Left ventricle myocardium superior (tissue), 1 donor: ENCODE results near the gene GON7. TPM values are rescaled to one million over a fixed set of nuclear protein-coding genes. Genes with fewer than 3 reads are reported as not detected.
"Not testable (repeated sequence)": the region's sequence is repeated elsewhere in the genome, so short reads cannot be mapped to it uniquely, and the experiment has no call there.

Experiments
- ATAC-seq: fragments of 200-7000 bp; cut with Tn5 transposase; one replicate; pipeline ENCODE4 v1.9.1; 2020; ENCODE audit warnings: mild to moderate bottlenecking, moderate library complexity
- DNase-seq: peaks from one replicate; pipeline ENCODE4 v3.0.0-alpha.2; 2020
- intact Hi-C: fragments of 100-400 bp; cut with micrococcal nuclease; formaldehyde crosslinking; loops from one replicate; pipeline ENCODE4 v1.11.0; 2022
- total RNA-seq: library from RNA; stranded (reverse); fragmentation: NEBNext Ultra II Directional; extraction: Animal tissue kit (Norgen Biotek cat#: 25700); gene quantifications from one replicate; pipeline ENCODE4 v1.2.1, GENCODE V29; 2021
- donor health status: DM: no; HTN: yes; CAD: no; lungs with severe emphysema.

Gene GON7
- total RNA-seq, 1 donor from 2014 or later: 16.2 TPM

GRCh38 chr14:93207468-93208308, 823 bp upstream of the GON7 start:
- DNase-seq (peak; percentile 70), ATAC-seq (peak; percentile 80)
- intact Hi-C loops: no loop called here

GRCh38 chr14:93201155-93201704, 5.6 kb downstream of the GON7 start:
- ATAC-seq (no peak), DNase-seq (no peak)
- intact Hi-C loops: no loop called here

DNA sequence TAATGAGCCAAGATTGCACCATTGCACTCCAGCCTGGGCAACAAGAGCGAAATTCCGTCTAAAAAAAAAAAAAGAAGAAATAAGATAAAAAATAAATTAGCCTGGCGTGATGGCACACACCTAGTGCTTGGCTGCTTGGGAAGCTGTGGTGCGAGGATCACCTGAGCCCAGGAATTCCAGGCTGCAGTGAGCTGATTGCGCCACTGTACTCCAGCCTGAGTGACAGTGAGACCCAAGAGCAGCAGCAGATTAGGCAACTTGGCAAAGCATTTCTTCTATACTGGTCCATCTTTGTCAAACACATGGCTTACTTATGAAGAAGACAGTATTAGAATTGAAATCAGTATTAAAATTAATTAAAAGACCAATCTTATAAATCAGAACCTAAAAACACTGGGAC, 6.3 kb downstream of the GON7 start:
- ATAC-seq (peak; percentile 34), DNase-seq (no peak)
- intact Hi-C loops: no loop called here

- intact Hi-C loops: no loop called here
- no peak for ATAC-seq
Measured at GRCh38 chr14:93199031-93199430, 7.8 kb downstream of the GON7 start.

GRCh38 chr14:93195316-93195999, 11.4 kb downstream of the GON7 start:
- ATAC-seq (peak; percentile 72), DNase-seq (no peak)
- intact Hi-C loops: no loop called here

More at GRCh38 chr14:93199031-93199430, 7.8 kb downstream of the GON7 start:
- no peak for DNase-seq

GRCh38 chr14:93186956-93187355, 19.9 kb downstream of the GON7 start:
- no peak for ATAC-seq
- intact Hi-C loops: no loop called here
- DNase-seq: no peak

- DNase-seq (no peak), ATAC-seq (no peak)
- intact Hi-C loops: no loop called here
Measured at GRCh38 chr14:93186466-93186865, 20.4 kb downstream of the GON7 start.

- intact Hi-C loops: no loop called here
- ATAC-seq (no peak), DNase-seq (no peak)
Measured at GRCh38 chr14:93185349-93185720, 21.5 kb downstream of the GON7 start.

DNA sequence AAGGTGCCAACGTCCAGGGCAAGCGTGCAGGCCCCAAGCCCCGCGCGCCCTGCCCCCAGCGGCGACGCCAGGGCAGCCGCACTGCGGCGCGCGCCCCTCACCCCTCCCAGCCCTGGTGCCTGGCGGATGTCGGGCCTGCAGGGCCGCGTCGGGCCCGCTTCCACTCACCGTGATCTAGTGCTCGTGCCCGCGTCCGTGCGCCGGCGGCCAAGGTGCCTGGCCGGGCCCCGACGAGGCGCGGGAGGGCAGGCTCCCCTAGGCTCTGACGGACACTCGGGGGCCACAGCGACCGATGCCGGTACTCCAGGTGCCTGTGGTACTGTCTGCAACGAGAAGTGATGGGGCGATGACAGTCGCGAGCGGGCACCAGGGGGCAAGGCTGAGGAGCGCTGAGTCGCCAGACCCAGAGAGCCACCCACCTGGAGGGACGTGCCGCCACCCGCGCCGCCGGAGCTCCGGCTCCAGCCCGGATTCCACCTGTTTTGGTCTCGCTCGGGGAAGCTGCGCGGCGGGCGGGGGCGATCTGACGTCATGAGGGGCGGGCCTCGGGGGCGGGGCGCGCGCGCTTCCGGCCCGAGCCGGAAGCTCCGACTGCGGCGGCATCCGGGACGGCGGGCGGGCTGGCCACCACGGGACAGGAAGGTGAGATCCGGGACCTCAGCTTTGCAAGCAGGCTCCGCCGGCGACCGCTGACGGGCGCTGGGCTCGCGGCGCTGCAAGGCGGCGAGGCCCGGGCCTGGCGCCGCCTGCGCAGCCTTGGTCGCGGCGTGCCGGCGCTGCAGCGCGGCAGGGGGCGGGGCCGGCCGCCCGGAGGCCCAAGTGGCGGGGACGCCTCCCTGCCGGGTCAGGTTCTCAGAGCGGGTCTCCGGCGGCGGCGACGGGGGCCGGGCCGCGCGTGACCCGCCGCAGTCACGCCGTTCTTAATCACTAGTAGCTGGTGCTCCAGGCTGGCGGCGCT, 22.2 kb downstream of the GON7 start, which contains the start of the genes LYSET and MOAP1:
TSS of gene LYSET (plus strand) at position 927 of the 958 bp plus-strand sequence. CDS start 89 bp downstream, outside the sequence.
TSS of gene MOAP1 (minus strand) at position 507 of the 958 bp plus-strand sequence. CDS start 655 bp downstream, outside the sequence.
- peak; percentile 95 for ATAC-seq
- peak; percentile 92 for DNase-seq
- intact Hi-C loops: no loop called here

GRCh38 chr14:93183596-93184317, 23.1 kb downstream of the GON7 start:
- intact Hi-C loops: no loop called here
- ATAC-seq (no peak), DNase-seq (no peak)

DNA sequence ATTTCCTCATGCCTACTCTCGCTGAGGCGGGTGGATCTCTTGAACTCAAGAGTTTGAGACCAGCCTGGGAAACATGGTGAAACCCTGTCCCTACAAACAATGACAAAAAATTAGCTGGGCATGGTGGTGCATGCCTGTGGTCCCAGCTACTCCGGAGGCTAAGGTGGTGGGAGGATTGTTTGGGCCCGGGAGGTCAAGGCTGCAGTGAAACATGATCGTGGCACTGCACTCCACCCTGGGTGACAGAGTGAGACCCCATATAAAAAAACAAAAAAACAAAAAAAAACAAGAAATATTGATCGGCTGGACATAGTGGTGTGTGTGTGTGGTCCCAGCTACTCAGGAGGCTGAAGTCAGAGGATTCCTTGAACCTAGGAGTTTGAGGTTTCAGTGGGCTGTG, 31.4 kb downstream of the GON7 start:
- ATAC-seq (no peak), DNase-seq (no peak)
- intact Hi-C loops: no loop called here

DNA sequence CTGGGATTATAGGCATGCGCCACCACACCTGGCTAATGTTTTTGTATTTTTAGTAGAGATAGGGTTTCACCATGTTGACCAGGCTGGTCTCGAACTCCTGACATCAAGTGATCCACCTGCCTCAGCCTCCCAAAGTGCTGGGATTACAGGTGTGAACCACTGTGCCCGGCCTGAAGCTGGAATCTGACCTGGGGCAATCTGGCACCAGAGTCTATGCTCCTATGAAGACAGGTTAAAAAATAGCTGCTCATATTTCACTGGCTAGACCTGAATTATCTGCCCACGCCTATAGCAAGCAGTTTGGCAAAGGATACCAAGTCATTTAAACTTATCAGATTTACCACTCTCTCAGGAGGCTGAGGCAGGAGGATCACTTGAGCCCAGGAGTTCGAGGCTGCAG, 32.1 kb downstream of the GON7 start:
- ATAC-seq, DNase-seq, intact Hi-C loops: not testable (repeated sequence)

GRCh38 chr14:93173943-93174395, 32.9 kb downstream of the GON7 start:
- no peak for ATAC-seq
- intact Hi-C loops: no loop called here
- DNase-seq: no peak

GRCh38 chr14:93171376-93171775, 35.5 kb downstream of the GON7 start:
- intact Hi-C loops: no loop called here
- DNase-seq: no peak
- ATAC-seq: no peak

DNA sequence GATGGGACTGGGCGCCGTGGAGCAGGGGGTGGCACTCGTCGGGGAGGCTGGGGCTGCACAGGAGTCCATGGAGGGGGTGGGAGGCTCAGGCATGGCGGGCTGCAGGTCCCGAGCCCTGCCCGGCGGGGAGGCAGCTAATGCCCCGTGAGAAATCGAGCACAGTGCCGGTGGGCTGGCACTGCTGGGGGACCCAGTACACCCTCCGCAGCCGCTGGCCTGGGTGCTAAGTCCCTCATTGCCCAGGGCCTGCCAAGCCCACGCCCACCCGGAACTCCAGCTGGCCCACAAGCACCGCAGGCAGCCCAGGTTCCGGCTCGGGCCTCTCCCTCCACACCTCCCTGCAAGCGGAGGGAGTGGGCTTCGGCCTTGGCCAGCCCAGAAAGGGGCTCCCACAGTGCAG, 36.7 kb downstream of the GON7 start:
- DNase-seq, ATAC-seq, intact Hi-C loops: not testable (repeated sequence)

- ATAC-seq, intact Hi-C loops, DNase-seq: not testable (repeated sequence)
Measured at GRCh38 chr14:93169619-93170018, 37.2 kb downstream of the GON7 start.

DNA sequence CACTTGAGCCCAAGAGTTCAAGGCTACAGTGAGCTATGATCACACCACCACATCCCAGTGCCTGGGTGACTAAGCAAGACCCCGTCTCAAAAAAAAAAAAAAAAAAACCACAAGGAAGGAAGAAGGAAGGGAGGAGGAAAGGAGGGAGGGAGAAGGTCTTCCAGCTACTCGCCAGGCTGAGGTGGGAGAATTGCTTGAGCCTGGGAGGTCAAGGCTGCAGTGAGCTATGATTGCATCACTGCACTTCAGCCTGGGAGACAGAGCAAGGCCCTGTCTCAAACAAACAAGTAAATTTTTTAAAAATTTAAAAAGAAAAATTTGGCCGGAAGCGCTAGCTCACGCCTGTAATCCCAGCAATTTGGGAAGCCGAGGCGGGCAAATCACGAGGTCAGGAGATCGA, 38.3 kb downstream of the GON7 start:
- ATAC-seq, DNase-seq, intact Hi-C loops: not testable (repeated sequence)
